GM04504 (cell line): Measurements from ENCODE around the gene OSTN.
"Not testable (repeated sequence)": the region's sequence is repeated elsewhere in the genome, so short reads cannot be mapped to it uniquely, and the experiment has no call there.

ENCODE experiments used
- DNase-seq: peaks from one replicate; pipeline ENCODE4 v3.0.0-alpha.2; 2012; ENCODE audit warnings: low read depth

The OSTN gene

GRCh38 chr3:191198932-191199331, at the start of gene OSTN:
Gene OSTN, plus strand, starts transcription at chr3:191199241. Its CDS starts 13,292 bp downstream, at chr3:191212533.
- DNase-seq: no peak

GRCh38 chr3:191151653-191152052, 47.4 kb upstream of the OSTN start:
- no peak for DNase-seq

GRCh38 chr3:191154827-191155226, 44.2 kb upstream of the OSTN start:
- no peak for DNase-seq

GRCh38 chr3:191158247-191158646, 40.8 kb upstream of the OSTN start:
- no peak for DNase-seq

- DNase-seq: no peak
Measured at GRCh38 chr3:191158815-191159214, 40.2 kb upstream of the OSTN start.

GRCh38 chr3:191165802-191166201, 33.2 kb upstream of the OSTN start:
- no peak for DNase-seq

GRCh38 chr3:191166368-191166767, 32.7 kb upstream of the OSTN start:
- no peak for DNase-seq

GRCh38 chr3:191169566-191169965, 29.5 kb upstream of the OSTN start:
- DNase-seq: no peak

GRCh38 chr3:191170097-191170496, 28.9 kb upstream of the OSTN start:
- DNase-seq: no peak

- DNase-seq: no peak
Measured at GRCh38 chr3:191175102-191175501, 23.9 kb upstream of the OSTN start.

GRCh38 chr3:191176038-191176785, 22.8 kb upstream of the OSTN start:
- DNase-seq: no peak

- DNase-seq: not testable (repeated sequence)
Measured at GRCh38 chr3:191185382-191185781, 13.7 kb upstream of the OSTN start.

GRCh38 chr3:191188246-191188645, 10.8 kb upstream of the OSTN start:
- not testable (repeated sequence) for DNase-seq

GRCh38 chr3:191192270-191192669, 6.8 kb upstream of the OSTN start:
- not testable (repeated sequence) for DNase-seq

- DNase-seq: no peak
Measured at GRCh38 chr3:191192941-191193340, 6.1 kb upstream of the OSTN start.

- DNase-seq: no peak
Measured at GRCh38 chr3:191197761-191198306, 1.2 kb upstream of the OSTN start.

GRCh38 chr3:191198480-191198879, 561 bp upstream of the OSTN start:
- DNase-seq: no peak

GRCh38 chr3:191210032-191210431, 11.0 kb downstream of the OSTN start:
- DNase-seq: no peak

- DNase-seq: no peak
Measured at GRCh38 chr3:191216510-191216909, 17.5 kb downstream of the OSTN start.

GRCh38 chr3:191217301-191217700, 18.3 kb downstream of the OSTN start:
- no peak for DNase-seq

GRCh38 chr3:191220908-191221307, 21.9 kb downstream of the OSTN start:
- no peak for DNase-seq

GRCh38 chr3:191221638-191222037, 22.6 kb downstream of the OSTN start:
- DNase-seq: no peak

- no peak for DNase-seq
Measured at GRCh38 chr3:191227541-191227940, 28.5 kb downstream of the OSTN start.

GRCh38 chr3:191234216-191234615, 35.2 kb downstream of the OSTN start:
- no peak for DNase-seq
